Measurements from ENCODE around the gene ADAD2.

Gene ADAD2

DNA sequence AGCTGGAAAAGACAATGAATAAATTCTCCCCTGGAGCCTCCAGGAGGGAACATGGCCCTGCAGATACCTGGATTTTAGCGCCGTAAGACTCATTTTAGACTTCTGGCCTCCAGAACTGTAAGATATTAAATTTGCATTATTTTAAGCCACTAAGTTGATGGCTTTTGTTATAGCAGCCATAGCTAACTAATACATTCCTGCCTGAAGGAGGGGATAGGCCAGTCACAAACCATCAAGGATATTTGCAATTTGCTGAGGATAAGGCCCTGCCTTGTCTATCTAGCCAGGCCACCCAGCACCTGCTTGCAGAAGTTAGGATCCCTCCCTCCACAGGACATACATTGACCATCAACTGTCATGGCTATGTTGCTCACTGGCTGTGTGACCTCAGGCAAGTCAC, 53.8 kb downstream of the ADAD2 start:
- no peak for DNase-seq (ENCODE audit: low read depth in 2 of 2, low spot score in 1 of 2)

DNA sequence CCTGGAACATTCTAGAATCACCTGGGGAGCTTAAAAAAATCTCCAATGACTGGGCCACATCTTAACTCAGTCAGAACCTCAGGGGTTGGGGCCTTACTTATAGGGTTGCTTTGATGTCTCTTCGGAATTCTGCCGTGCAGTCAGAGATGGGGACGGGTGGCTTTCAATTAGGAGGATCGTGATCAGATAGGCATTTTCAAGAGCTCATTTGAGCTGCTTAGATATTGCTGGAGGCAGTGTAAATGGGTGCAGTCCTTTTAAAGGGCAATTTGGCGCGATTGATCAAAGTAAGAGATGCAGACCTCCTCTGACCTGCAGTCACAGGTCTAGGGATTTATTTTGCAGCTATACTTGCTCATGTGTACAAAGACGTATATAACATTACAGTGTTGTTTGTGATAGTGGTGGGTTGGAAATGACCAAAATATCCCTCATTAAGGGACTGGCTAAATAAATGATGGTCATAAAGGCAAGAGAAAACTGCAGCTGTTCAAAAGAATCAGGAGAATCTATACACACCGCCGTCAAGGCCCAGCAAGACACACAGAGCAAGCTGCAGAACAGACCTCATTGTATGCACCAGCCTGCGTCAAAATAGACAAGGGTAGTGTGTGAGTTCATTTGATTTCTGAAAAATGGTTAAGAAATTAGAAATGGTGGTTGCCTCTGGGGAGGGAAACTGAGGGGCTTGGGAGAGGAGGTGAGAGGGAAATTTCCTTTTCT, 55.2 kb downstream of the ADAD2 start:
- DNase-seq (ENCODE audit: low read depth in 2 of 2, low spot score in 1 of 2), result no peak

DNA sequence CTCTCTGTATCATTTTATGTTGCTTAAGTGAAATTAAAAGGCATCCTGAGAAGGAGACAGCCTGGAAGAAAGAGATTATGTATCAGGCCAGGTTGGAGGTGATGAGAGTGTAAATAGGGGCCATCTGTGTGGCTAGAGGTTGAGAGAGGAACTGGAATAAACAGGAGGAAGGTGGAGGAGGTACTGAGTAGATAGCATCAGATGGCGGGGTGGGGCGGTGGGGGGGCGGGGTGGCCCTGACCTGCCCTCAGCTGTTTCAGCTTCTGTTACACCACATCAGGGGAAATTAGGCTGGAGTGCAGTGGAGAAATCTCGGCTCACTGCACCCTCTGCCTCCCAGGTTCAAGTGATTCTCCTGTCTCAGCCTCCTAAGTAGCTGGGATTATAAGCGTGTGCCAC, 55.7 kb downstream of the ADAD2 start:
- DNase-seq (ENCODE audit: low read depth in 2 of 2, low spot score in 1 of 2), result no peak
